ENCODE results near the gene RSPH1.

RSPH1 gene

DNA sequence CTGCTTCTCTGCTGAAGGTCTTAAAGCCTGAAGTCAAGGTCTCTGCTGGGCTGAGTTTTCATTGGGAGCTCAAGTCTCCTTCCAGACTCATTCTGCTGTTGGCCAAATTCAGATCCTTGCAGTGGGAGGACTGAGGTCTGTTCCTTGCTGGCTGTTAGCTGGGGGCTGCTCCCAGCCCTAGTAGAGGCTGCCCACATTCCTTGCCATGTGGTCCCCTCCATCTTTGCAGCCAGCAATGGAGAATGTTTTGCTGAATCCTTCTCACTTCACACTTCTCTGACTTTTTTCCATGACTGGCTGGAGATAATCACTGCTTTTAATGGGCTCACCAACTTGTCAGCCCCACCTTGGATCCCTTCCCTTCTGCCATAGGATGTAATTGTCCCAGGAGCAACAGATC, 59.1 kb downstream of the RSPH1 start:
- DNase-seq, result no peak
- intact Hi-C loops (cut with DNase I), result no loop called here

GRCh38 chr21:42435833-42436232, 60.2 kb downstream of the RSPH1 start:
- no peak for DNase-seq
- intact Hi-C loops (cut with DNase I), result no loop called here

DNA sequence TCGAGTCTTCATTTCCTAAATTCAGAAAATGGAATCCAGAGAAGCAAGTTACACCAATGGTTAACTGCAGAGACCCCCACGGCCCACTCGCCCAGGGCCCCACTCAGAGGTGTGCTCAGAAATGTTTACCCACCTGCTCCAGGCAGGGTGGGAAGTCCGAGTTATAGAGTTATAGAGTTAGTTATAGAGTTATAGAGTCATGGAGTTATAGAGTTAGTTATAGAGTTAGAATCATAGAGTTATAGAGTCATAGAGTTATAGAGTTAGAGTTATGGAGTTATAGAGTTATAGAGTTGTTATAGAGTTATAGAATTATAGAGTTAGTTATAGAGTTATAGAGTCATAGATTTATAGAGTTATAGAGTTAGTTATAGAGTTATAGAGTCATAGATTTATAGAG, 60.6 kb downstream of the RSPH1 start:
- no peak for DNase-seq
- intact Hi-C loops (cut with DNase I), result no loop called here

DNA sequence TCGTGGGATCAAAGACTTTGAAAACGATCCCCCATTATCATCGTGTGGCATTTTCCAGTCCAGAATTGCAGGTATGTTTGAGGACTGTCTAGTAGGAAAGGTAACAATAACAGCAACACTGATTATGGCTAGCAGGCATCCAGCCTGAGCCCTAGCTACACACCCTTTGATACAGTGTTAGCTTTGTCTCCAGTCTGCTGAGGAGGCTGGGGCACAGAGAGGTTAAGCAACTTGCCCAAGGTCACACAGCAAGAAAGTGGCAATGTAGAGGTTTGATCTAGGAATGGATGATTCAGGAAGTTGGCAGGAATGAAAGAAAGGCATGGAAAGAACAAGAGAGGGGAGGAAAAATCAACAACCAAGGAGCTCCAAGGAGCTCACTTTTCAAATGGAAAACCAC, 61.1 kb downstream of the RSPH1 start:
- intact Hi-C loops (cut with DNase I), result no loop called here

GRCh38 chr21:42433946-42434551, 62.0 kb downstream of the RSPH1 start:
- DNase-seq, result no peak
- intact Hi-C loops (cut with DNase I), result no loop called here

More for the DNA sequence above, 61.1 kb downstream of the RSPH1 start:
- no peak for DNase-seq

- intact Hi-C loops (cut with DNase I), result no loop called here
- DNase-seq, result no peak
These were observed 63.3 kb downstream of the RSPH1 start for GRCh38 chr21:42432695-42433094.

DNA sequence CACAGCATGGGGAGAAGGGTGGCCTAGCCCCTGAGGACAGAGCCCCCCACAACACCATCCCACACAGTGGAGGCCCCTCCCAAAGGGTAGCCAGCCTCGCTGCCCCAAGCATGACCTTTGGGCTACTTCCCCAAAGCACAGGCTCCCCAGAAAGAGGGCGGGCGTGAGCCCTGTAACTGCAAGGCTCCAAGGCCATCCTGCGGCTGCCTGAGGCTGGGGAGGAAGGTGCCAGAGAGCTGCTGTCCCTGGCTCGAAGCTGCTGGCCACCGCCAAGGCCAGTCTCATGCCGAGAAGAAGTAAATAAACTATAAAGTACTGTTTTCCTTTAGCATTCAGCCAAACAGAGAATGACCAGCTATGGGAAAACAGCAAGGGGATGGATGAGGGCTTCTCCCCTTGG, 64.8 kb downstream of the RSPH1 start:
- intact Hi-C loops (cut with DNase I), result no loop called here
- peak in 1 of 10 donors; percentile 55 for DNase-seq

- DNase-seq, result peak in 1 of 10 donors; percentile 60
- intact Hi-C loops (cut with DNase I), result no loop called here
These were observed 65.5 kb downstream of the RSPH1 start for GRCh38 chr21:42430521-42430920.

GRCh38 chr21:42429856-42430255, 66.2 kb downstream of the RSPH1 start:
- intact Hi-C loops (cut with DNase I), result no loop called here
- no peak for DNase-seq

- intact Hi-C loops (cut with DNase I), result no loop called here
- no peak for DNase-seq
These were observed 67.0 kb downstream of the RSPH1 start for GRCh38 chr21:42429021-42429420.

GRCh38 chr21:42427809-42428419, 68.1 kb downstream of the RSPH1 start:
- DNase-seq, result no peak
- intact Hi-C loops (cut with DNase I), result no loop called here

- intact Hi-C loops (cut with DNase I), result no loop called here
- DNase-seq, result peak in 2 of 10 donors; percentile 34 to 50
These were observed 69.0 kb downstream of the RSPH1 start for GRCh38 chr21:42426876-42427480.

DNA sequence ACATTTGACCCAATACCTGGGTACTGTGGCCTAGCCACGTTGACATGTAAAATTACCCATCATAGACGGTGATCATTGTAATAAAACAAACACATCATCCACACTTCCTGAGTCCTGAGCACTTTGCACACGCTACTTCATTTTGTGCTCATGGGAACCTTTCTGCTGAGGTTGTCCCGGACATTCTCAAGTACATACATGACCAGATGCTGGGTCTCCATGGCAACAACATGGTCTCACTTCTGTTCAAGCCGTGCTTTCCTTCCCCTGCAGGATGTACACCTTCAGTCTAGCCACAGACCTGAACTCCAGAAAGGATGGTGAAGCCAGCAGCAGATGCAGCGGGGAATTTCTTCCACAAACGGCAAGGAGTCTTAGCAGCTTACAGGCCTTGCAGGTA, 69.6 kb downstream of the RSPH1 start:
- DNase-seq, result peak in 1 of 10 donors; percentile 49
- intact Hi-C loops (cut with DNase I), result no loop called here

DNA sequence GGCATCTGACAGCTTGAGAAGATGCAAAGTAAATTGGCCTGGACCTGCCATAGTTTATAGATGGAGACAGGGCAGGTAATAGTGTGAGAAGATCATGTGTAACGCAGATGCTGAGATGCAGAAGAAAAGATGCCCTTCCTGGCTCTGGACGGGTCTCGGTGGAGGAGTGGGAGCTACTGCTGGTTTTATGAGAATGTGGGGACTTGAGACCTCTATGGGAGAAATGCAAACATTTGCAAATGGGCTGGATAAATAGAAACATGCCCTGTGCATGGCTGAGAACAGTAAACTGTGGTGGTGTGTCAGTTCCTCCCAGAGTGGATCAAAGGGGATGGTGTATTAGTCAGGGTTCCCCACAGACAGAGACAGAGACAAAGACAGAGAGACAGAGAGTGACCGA, 70.4 kb downstream of the RSPH1 start:
- intact Hi-C loops (cut with DNase I), result no loop called here
- no peak for DNase-seq

GRCh38 chr21:42424914-42425541, 71.0 kb downstream of the RSPH1 start:
- DNase-seq, result no peak
- intact Hi-C loops (cut with DNase I), result no loop called here

DNA sequence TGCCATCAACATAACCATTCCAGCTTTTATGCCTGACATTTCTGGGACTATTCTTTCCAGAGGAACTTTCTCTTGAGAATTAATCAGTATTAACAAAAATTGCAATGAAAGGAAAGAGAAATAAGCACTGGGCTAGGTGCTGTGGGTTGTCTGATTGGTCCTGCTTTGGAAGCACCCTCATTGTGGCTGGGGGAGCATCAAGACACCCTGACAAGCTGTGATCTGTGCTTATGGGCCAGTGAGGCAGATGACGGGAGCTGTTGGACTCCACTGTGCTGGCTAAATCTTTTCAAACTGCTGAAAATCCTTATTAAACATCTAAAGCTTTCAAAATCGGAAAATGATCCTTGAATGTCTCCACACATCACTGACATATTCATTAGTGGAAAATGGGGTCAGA, 72.3 kb downstream of the RSPH1 start:
- intact Hi-C loops (cut with DNase I), result no loop called here
- no peak for DNase-seq

DNA sequence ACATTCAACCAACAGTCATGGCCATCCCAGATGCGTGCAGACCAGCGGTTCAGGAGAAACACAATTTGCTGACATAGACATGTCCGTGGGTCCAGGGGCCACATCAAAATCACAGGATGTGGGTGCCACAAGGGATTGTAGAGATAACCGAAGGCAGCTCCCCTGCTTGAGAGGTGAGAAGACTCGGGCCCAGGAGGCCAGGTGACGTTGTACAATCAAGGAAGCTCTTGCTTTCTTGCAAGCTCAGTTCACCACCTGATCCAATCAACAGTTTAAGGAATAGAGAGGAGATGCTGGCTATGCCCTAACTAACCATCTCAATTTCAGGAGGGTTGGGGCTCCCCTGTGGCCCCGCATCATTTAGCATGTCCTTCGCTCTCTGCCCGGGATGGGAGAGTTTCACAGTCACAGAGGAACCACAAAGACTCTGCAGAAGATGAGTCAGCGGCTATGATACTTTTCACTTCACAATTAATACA, 72.8 kb downstream of the RSPH1 start:
- intact Hi-C loops (cut with DNase I), result no loop called here
- no peak for DNase-seq
